Fibroblast of lung (primary cell): ENCODE measurements around the gene CTBS. TPM values are rescaled to one million over a fixed set of nuclear protein-coding genes. Genes with fewer than 3 reads are reported as not detected.
A peak's percentile ranks its signal among the peaks of the same experiment; 100 is the strongest.

Experiments
- DNase-seq, 2 donors: peaks; one replicate each; pipeline versions ENCODE4 v3.0.0 to v3.0.0-alpha.2; 2010; ENCODE audit warnings: low read depth in 2 of 2
- H2AFZ ChIP-seq: 2 replicates; pipeline ENCODE4 v1.5.1; 2012; ENCODE audit warnings: low read length, control low read depth, inconsistent platforms
- H3K27ac ChIP-seq: 2 replicates; pipeline ENCODE4 v1.5.1; 2011; ENCODE audit warnings: low read length, control low read depth; ENCODE audit not compliant: insufficient read depth
- H3K27me3 ChIP-seq: 2 replicates; pipeline ENCODE4 v1.5.1; 2011; ENCODE audit warnings: mild to moderate bottlenecking, low read length; ENCODE audit not compliant: control insufficient read depth, insufficient read depth
- H3K36me3 ChIP-seq: 2 replicates; pipeline ENCODE4 v1.5.1; 2011; ENCODE audit warnings: low read length; ENCODE audit not compliant: control insufficient read depth, insufficient read depth
- H3K4me1 ChIP-seq: 2 replicates; pipeline ENCODE4 v1.5.1; 2011; ENCODE audit warnings: low read length; ENCODE audit not compliant: control insufficient read depth, insufficient read depth; ENCODE audit errors: extremely low read depth
- H3K4me2 ChIP-seq: 2 replicates; pipeline ENCODE4 v1.5.1; 2011; ENCODE audit warnings: low read length, control low read depth; ENCODE audit not compliant: insufficient read depth; ENCODE audit errors: extremely low read depth
- H3K4me3 ChIP-seq, 4 experiments: fragments of 200-600 bp in 1 of 4; sonication (generic) in 1 of 4; replicated peaks in 1 of 4; 2 replicates each; pipeline ENCODE4 v1.5.1; 2011 to 2016; ENCODE audit warnings: low read length in 4 of 4, low read depth in 3 of 4, mild to moderate bottlenecking in 3 of 4, control low read depth in 2 of 4, inconsistent platforms in 1 of 4, mixed read lengths in 1 of 4; ENCODE audit not compliant: insufficient read depth in 1 of 4; ENCODE audit errors: control extremely low read depth in 1 of 4
- H3K79me2 ChIP-seq: 2 replicates; pipeline ENCODE4 v1.5.1; 2012; ENCODE audit warnings: mild to moderate bottlenecking, low read length, inconsistent platforms; ENCODE audit not compliant: control insufficient read depth, insufficient read depth
- H3K9ac ChIP-seq: 2 replicates; pipeline ENCODE4 v1.5.1; 2011; ENCODE audit warnings: mild to moderate bottlenecking, low read length, control low read depth; ENCODE audit not compliant: insufficient read depth
- H3K9me3 ChIP-seq: 2 replicates; pipeline ENCODE4 v1.5.1; 2012; ENCODE audit warnings: low read depth, low read length; ENCODE audit not compliant: control insufficient read depth, insufficient read depth
- H4K20me1 ChIP-seq: 2 replicates; pipeline ENCODE4 v1.5.1; 2011; ENCODE audit warnings: low read length; ENCODE audit not compliant: control insufficient read depth, insufficient read depth; ENCODE audit errors: extremely low read depth
- CTCF ChIP-seq, 2 donors: IDR thresholded peaks in 1 of 2; conservative IDR thresholded peaks in 1 of 2; 1 replicate in 1 of 2; 2 replicates in 1 of 2; pipeline ENCODE4 v1.5.1; 2011 to 2012; ENCODE audit warnings: low read length in 2 of 2, control low read depth in 1 of 2, inconsistent platforms in 1 of 2, low read depth in 1 of 2, mild to moderate bottlenecking in 1 of 2
- EZH2 ChIP-seq: IDR thresholded peaks from 2 replicates; pipeline ENCODE4 v1.5.1; 2012; ENCODE audit warnings: low read length, control low read depth, mild to moderate bottlenecking; ENCODE audit errors: missing control alignments
- polyA plus RNA-seq, 2 donors: library from polyadenylated mRNA; depleted of rRNA in 1 of 2; stranded (reverse) in 1 of 2; unstranded in 1 of 2; fragments of >200 nt; gene quantifications; 2 replicates each; pipeline ENCODE4 v1.2.1, GENCODE V29; 2011 to 2012; ENCODE audit warnings: missing spikeins in 1 of 2
- total RNA-seq: library from RNA; depleted of rRNA; stranded (reverse); fragments of >200 nt; gene quantifications from 2 replicates; pipeline ENCODE4 v1.2.1, GENCODE V29; 2014

Gene CTBS
- total and polyA plus RNA-seq, 2 donors (not counting 1 experiment from before 2014, with no cell fraction given), result 10.1 to 35.5 TPM

GRCh38 chr1:84541679-84542078, 32.6 kb downstream of the CTBS start:
- Histone ChIP-seq H2AFZ (no peak overlapping the region), H3K4me1 (no peaks in the 10 kb centered on the region), H3K27ac (no peak overlapping the region), H3K27me3 (no peaks in the 10 kb centered on the region), H3K36me3 (no peaks in the 10 kb centered on the region), H3K9ac (no peak overlapping the region), H3K9me3 (no peaks in the 10 kb centered on the region), H3K4me3 (no peak overlapping the region), H3K4me2 (no peak overlapping the region), H3K79me2 (no peaks in the 10 kb centered on the region), H4K20me1 (no peaks in the 10 kb centered on the region)
- peak in 1 of 2 donors; percentile 15 for DNase-seq
- peak in 1 of 2 donors; percentile 11 for TF ChIP-seq CTCF (conservative IDR thresholded peaks at IDR 0.05 in 1 of 2, IDR thresholded peaks at IDR 0.05 in 1 of 2; ENCODE audit: low read depth in 1 of 2, low read length in 2 of 2)
- no peak for TF ChIP-seq EZH2

DNA sequence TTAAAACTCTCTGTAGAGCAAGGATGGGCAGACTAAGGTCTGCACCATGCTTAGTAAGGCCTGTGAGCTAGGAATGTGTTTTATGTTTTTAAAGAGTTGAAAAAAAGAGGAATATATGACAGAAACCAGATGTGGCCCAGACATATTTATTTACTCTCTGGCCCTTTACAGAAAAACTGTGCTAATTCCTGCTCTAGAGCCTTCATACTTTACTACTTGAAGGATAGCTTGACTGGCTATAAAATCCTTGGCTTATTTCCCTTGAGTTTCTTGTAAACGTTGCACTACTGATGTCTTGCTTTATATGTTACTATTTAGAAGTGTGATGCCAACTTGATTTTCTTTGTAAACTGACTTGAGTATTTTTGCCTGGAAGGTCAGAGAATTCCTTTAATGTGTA, 33.5 kb downstream of the CTBS start:
- H3K4me1 ChIP-seq, result no peaks in the 10 kb centered on the region
- no peak overlapping the region for H3K27ac ChIP-seq
- H3K36me3 ChIP-seq, result no peaks in the 10 kb centered on the region
- no peak overlapping the region for H3K4me2 ChIP-seq
- H3K27me3 ChIP-seq, result no peaks in the 10 kb centered on the region
- no peak overlapping the region for H2AFZ ChIP-seq
- TF ChIP-seq EZH2 (no peak), CTCF (conservative IDR thresholded peaks at IDR 0.05 in 1 of 2, IDR thresholded peaks at IDR 0.05 in 1 of 2; ENCODE audit: low read depth in 1 of 2, low read length in 2 of 2) (no peak)
- H3K79me2 ChIP-seq, result no peaks in the 10 kb centered on the region
- peak in 1 of 2 donors; percentile 14 for DNase-seq
- no peaks in the 10 kb centered on the region for H4K20me1 ChIP-seq
- no peaks in the 10 kb centered on the region for H3K9me3 ChIP-seq
- H3K4me3 ChIP-seq, result no peak overlapping the region
- H3K9ac ChIP-seq, result no peak overlapping the region

GRCh38 chr1:84539972-84540371, 34.3 kb downstream of the CTBS start:
- Histone ChIP-seq H2AFZ (no peak overlapping the region), H3K9ac (no peak overlapping the region), H3K4me3 (no peak overlapping the region), H3K27ac (no peak overlapping the region), H3K27me3 (no peaks in the 10 kb centered on the region), H3K36me3 (no peaks in the 10 kb centered on the region), H4K20me1 (no peaks in the 10 kb centered on the region), H3K4me2 (no peak overlapping the region), H3K4me1 (no peaks in the 10 kb centered on the region), H3K79me2 (no peaks in the 10 kb centered on the region), H3K9me3 (no peaks in the 10 kb centered on the region)
- peak; percentile 30 to 36 for DNase-seq
- TF ChIP-seq EZH2 (no peak), CTCF (conservative IDR thresholded peaks at IDR 0.05 in 1 of 2, IDR thresholded peaks at IDR 0.05 in 1 of 2; ENCODE audit: low read depth in 1 of 2, low read length in 2 of 2) (no peak)
